GM23248 (cell line): ENCODE measurements around the gene LST1.

Experiments
- EZH2 ChIP-seq: fragments of 200-600 bp; sonication (generic); IDR thresholded peaks from 2 replicates; pipeline ENCODE4 v1.6.1; 2018; ENCODE audit warnings: antibody characterized with exemption, mild to moderate bottlenecking; ENCODE audit not compliant: insufficient read depth, poor library complexity, severe bottlenecking
- EZH2phosphoT487 ChIP-seq: fragments of 200-600 bp; sonication (generic); IDR thresholded peaks from 2 replicates; pipeline ENCODE4 v1.6.1; 2018; ENCODE audit warnings: antibody characterized with exemption, moderate library complexity, mild to moderate bottlenecking, low read depth; ENCODE audit not compliant: insufficient read depth

DNA sequence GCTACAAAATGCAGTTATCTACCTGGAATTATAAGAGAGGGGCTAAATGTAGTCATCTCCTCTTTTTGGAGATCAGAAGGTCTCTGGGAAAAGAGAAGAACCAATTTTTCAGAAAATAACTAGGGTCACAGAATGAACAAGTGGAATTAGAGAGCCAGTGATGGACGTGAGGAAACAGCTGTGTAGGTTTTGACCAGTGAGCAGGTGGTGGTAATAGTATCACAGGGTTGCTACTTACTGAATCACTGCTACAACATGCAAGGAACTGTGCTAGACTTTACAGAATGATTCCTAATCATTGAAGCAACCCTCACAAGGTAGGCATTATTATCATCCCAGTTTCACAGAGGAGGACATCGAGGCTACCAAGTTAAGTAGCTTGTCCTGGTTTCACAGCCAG lies 41.4 kb upstream of the LST1 start:
- TF ChIP-seq EZH2 (no peak), EZH2phosphoT487 (no peak)
